ENCODE data around the gene NOTUM.
"Not testable (repeated sequence)": the region's sequence is repeated elsewhere in the genome, so short reads cannot be mapped to it uniquely, and the experiment has no call there.

NOTUM gene

DNA sequence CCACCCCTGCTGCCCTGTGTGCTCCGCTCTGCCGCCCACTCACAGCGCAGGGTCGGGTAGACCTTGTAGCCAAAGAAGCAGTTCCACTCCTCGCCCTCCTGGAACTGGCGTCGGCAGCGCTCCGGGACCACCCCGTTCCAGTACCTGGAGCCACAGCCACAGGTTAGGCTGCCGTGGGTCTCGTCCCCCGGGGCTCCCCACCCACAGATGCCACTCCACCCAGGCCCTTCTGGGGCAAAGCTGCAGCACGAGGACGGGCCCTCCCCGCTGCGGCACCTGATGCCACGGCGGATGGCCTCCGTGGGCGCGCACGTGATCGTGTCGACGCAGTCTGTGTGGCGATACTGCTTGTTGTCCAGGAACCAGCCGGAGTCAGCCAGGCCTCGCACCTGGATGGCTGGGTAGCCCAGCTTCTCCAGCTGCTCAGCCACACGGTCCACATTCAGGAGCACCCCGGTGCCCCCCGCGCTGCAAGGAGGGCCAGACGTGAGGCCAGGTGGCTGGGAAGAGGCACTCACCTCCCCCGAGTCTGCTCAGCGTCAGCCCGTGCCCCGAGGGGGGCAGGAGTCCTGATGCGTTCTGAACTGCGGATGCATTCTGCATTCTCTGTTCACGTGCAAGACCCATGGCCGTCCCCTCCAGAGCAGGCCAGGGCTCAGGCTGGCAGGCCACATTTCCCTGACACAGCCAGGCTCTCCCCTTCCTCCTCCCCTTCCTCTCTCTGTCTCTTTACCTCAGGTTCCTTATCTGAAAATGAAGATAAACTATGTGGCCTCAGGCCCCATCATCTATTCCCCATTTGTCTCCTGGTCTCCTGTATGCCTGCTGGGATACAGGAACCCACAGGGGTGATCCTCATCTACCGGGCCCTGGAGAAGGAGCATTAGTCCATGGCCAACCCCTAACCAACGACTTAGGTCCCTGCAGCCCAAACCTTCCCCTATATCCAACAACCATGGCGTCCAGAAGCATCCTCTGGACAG, 4.1 kb downstream of the NOTUM start:
- no peak for DNase-seq

DNA sequence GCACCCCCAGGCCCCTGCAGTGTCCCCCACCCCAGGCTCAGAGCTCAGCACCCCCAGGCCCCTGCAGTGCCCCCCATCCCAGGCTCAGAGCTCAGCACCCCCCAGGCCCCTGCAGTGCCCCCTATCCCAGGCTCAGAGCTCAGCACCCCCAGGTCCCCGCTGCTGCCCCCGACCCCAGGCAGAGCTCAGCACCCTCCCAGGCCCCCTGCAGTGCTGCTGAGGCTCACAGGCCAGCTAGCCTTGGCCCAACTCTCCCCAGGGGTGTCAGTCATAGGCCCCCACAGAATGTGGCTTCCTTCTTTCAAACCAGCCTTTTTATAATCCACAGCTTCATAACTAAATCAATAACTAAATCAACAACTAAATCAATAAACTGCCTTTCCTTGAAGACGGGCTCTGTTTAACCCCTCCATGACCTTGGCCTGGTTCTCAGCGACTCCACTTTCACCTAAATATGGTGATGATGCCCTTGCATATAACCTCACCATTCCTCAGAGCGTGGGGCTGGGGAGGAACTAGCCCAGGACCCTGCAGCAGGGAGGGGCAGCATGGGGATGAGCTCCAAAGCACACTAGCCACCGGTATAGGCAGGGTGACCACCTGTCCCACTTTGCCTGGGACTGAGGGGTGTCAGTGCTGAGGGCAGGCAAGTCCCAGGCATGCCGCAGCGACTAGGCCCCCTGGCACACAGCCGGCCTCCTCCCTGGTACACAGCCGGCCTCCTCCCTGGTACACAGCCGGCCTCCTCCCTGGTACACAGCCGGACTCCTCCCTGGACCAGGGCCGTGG, 5.0 kb downstream of the NOTUM start:
- DNase-seq, result no peak

DNA sequence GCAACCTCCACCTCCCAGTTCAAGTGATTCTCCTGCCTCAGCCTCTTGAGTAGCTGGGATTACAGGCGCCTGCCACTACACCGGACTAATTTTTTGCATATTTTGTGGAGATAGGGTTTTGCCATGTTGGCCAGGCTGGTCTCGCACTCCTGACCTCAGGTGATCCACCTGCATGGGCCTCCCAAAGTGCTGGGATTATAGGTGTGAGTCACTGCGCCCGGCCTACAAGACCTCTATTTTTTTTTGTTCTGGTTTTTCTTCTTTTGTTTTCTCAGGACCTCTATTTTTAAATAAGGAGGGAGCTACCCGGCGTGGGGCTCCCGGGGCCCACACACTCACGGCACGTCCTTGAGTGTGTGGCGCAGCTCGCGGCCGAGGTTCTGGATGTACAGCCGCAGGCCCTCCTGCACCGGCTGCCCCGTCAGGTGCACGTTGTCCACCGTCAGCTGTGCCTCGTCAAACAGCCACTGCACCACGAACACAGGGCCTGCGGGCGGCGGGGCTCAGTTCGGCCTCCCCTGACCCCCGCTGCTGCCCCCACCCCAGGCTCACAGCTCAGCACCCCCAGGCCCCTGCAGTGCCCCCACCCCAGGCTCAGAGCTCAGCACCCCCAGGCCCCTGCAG, 5.8 kb downstream of the NOTUM start:
- no peak for DNase-seq

DNA sequence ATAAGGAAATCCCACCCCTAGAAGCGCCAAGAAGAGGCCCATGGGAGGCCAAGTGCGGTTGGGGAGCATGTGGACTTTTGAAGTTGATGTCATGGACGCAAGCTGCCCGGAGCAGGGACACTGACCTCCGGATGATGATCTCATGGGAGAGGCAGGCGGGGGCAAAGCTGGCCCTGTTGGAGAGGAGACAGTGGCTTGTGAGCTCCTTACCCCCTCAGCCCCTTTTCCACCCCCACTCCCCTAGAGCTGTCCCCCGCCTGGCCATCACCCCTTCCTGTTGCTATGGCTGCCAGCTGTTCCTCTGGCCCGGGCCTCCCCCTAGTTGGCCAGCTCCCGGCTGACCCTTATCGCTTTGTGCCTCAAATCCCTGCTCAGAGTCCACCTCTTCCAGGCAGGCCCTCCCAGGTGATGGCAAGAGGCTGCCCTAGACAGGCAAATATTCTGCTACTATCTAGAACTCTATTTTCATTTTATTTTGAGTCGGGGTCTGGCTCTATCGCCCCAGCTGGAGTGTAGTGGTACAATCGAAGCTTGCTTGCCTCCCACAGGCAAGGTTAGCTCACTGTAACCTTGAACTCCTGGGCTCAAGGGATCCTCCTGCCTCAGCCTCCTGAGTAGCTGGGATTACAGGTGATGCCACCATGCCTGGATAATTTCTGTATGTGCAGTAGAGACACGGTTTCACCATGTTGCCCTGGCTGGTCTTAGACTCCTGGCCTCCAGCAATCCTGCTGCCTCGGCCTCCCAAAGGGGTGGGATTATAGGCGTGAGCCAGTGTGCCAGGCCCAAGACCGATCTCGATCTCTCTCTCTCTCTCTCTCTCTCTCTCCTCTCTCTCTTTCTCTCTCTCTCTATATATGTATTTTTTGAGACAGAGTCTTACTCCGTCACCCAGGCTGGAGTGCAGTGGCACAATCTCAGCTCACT, 6.6 kb downstream of the NOTUM start:
- DNase-seq, result no peak

DNA sequence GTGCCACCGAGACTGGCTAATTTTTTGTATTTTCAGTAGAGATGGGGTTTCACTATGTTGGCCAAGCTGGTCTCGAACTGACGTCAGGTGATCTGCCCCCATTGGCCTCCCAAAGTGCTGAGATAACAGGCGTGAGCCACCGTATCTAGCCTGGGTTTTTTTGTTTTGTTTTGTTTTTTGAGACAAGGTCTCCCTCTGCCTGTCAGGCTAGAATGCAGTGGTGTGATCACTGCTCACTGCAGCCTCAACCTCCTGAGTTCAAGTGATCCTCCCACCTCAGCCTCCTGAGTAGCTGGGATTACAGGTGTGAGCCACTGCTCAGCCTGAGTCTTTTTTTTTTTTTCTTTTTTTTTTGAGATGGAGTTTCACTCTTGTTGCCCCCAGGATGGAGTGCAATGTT, 7.5 kb downstream of the NOTUM start:
- DNase-seq, result not testable (repeated sequence)

DNA sequence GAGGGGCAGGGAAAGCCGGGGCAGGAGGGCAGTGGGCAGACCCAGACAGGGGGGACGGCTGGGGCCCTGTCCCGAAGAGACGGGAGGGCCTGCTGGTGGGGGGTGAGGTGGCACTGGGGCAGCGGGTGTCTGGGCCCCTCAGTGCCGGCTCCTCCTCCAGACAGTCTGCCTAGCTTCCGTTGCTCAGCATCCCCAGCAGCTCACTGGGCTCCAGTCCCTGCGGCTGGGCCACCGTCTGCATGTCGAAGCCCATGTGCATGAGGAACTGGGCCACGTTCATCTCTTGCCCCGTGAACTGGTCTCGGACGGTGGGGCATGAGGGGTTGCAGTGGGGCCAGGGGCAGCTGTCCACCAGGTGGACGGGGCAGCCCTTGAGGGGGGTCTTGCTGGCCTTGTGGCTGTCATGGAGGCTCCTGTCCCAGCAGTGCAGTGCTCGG, 8.2 kb downstream of the NOTUM start:
- DNase-seq, result no peak

DNA sequence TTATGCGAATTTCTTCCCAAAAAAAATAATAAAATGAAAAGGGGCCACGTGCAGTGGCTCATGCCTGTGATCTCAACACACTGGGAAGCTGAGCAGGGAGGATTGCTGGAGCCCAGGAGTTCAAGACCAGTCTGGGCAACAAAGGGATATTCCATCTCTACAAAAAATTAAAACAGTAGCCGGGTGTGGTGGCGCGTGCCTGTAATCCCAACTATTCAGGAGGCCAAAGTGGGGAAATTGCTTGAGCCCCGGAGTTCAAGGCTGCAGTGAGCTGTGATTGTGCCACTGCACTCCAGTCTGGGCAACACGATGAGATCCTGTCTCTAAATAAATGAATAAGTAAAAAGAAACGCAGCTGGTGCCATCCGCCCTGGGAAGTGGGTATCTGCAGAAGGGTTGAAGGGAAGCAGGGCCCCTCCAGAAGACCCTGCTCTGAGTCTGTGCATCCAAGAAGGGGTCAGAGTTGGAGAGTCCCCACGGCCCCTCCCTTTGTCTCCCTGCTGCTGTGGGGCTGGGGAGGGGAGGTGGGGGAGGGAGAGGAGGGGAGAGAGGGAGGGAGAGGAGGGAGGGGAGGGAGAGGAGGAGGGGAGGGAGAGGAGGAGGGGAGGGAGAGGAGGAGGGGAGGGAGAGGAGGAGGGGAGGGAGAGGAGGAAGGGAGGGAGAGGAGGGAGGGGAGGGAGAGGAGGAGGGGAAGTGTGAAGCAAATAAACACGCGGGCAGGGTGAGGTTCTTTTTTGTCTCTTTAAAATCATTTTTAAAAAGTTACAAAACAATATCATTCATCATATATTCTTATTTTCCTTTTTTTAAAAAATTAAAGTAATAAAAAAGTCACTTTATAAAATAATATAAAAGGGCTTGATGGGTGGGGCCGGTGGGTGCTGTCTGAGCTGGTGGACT, 9.0 kb downstream of the NOTUM start:
- no peak for DNase-seq

DNA sequence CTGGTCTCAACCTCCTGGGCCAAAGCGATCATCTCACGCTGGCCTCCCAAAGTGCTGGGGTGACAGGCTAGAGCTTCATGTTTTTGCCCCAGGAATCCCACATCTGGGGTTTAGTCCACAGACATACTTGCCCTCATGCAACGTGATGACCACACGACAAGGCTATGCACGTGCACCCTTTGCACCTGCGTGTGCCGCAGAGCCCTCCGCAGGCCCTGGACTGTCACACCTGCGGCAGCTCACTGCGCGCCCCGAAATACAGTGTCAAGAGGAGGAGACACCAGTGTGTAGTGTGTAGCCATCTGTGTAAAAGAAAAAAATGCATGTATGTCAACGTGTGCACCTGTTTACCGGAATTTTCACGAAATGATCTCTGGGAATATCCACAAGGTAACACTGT, 10.5 kb downstream of the NOTUM start:
- DNase-seq, result no peak

DNA sequence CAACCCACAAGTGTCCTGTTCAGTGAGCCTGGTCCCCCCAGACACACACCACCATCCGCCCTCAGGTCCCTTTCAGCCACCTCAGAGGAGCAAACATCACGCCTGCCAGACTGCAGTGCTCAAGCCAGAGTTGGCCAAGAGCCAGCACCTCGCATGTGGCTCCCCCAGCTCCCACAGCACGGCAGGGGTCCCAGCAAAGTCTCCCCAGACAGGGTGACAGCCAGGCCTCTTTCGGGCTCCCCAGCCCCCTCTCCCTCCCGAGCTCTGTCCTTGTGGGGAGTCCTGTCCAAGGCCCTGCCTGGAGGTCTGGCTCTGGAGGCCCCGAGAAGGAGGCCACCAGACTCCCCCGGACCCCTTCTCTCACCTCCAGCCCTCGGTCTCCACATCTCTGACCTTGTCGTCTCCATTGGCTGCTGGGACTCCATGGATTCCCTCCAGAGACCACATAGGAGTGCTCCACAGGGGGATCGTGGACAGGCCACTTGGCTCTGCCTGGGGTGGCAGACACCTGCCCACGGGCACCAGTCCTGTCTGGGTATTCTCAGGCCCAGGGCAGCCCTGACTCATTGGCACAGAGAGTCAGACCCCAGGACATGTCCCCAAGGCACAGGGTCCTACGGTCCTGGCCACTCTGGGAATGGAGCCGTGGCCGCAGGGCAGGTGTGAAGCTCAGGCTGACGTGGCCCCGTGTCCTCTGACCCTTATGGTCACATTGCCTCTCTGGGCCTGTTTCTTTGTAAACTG, 12.2 kb downstream of the NOTUM start:
- no peak for DNase-seq

DNA sequence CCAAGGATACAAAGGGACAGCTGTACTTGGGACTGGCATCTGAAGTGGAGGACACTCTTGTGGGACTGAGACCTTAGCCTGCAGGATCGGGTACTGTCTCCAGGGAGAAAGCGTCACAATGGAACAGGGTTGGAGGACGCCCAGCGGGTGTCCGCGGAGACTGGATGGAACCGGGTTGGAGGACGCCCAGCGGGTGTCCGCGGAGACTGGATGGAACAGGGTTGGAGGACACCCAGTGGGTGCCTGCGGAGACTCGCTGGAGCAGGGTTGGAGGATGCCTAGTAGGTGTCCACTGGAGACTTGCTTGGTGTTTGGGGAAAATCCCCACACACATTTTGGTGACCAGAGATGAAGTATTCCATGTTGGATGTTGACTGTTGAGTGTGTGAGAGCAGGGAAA, 13.8 kb downstream of the NOTUM start, which contains the start of gene MYADML2:
TSS of gene MYADML2 (minus strand) at position 45 of the 400 bp plus-strand sequence. CDS start 5,492 bp downstream, outside the sequence.
- no peak for DNase-seq

DNA sequence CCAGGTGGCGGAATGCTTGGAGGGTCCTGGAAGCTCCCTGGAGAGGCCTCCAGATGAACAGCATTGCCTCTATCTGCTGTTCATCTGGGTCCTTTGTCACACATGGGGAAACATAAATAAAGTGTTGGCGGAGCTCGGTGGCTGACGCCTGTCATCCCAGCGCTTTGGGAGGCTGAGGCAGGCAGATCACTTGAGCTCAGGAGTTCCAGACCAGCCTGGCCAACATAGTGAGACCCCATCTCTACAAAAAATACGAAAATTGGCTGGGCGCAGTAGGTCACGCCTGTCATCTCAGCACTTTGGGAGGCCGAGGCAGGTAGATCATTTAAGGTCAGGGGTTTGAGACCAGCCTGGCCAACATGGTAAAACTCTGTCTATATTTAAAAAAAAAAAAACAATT, 16.1 kb downstream of the NOTUM start:
- DNase-seq, result no peak

DNA sequence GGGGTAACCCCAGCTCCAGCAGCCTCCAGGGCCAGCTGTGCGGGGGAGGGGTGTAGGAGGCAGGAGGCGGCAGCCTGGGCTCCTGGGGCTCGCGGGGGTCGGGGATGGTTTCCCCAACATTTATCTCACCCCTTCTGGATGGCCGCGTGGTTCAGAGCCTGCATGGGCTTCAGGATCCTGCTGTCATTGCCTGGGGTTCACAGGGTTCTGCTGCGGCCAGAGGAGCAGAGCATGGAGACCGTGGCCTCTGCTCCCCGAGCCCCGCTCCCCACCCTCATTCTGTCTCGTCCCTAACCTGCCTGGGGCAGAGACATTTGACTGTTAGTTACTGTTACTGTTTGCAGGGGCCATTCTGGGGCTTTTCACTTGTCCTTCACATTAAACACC, 18.8 kb downstream of the NOTUM start:
- DNase-seq, result no peak

DNA sequence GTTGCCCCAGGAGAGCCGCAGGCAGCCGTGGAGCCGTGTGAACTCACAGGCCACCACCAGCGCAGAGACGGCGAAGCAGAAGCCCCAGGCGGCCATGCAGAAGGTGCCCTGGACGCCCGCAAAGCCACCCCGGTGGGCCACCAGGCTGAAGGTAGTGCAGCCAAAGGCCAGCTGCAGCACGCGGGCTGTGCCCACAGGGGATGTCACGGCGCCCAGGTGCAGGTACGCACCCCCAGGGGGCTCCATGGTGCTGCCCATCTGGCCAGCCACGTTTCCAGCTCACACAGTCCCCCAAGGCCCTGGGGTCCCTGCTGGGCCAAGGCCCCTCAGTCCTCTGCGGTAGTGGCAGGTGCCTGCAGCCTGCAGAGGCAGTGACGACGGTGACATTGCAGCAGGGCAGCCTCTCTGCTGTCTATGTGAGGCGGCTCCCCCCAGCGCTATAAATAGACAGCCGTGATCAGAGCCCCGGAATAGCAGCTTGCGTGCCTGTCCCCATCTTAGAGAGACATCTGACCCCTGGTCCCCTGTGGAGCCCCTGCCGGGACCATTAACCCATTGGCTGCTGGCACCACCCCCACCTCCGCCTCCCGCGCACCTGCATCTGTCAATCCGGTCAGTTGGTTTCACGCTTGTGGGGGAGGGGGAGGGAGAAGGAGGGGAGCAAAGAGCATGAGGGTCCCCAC, 19.4 kb downstream of the NOTUM start:
- DNase-seq, result no peak

DNA sequence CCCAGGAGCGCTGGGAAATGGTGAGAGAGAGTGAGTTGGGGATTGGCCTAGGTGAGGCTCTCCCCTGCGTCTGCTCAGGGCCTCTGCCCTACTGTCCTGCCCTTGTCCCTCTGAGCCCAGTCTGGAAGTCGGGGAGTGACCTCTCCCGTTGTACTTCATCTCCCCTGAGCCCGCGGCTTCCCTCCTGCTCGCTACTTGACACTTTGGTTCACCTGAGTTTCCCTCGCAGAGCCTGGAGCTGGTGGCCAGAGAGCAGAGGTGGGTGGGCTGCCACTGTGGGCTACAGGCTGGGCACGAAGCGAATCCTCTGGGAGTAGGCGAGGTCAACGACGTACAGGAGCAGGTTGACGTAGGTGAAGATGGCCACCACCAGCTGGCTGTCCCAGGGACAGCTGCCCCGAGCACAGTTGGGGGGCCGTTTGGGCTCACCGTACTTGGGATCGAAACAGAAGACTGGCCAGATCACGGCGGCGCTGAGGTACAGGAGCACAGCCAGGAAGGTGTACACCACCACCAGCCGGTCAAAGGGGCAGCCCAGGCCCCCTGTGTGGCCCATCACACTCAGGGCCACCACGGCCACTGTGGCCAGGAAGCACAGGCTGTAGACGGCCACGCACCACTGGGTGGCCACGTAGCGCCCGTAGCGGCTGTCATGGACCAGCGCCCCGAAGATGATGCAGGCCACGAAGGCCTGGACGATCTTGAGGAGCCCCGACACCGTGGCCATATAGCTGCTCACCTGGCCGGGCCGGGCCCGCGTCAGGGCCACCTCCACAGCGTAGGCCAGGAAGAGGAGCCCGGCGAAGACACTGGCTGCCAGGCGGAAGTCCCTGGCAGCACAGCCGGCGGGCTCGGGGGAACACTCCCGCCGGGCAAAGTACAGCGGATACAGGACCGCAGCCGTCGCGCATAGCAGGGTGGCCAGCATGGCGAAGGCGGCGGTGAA, 20.2 kb downstream of the NOTUM start:
- no peak for DNase-seq

DNA sequence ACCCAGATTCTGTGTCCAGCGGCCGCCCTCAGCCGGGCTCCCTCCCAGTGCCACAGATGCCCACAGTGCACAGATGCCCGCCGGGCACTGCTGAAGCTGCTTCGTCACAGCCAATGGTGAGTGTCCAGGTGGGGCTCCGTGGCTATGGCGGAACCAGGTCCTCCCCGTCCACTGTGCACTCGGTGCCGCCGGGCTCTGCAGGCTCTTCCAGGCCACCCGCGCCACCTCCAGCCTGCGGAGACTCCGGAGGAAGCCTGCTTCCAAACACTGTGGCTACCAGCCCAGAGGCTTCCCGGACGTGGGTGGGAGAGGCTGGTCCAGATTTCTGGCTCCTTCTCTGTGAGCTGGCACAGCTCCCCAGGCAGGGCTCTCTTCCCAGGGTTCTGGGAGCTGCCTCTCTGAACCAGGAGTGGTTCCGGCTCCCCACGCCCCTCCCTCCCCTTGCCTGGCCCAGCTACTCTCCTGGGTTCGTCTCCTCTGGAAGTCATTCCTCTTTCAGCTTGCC, 21.1 kb downstream of the NOTUM start:
- DNase-seq, result no peak

DNA sequence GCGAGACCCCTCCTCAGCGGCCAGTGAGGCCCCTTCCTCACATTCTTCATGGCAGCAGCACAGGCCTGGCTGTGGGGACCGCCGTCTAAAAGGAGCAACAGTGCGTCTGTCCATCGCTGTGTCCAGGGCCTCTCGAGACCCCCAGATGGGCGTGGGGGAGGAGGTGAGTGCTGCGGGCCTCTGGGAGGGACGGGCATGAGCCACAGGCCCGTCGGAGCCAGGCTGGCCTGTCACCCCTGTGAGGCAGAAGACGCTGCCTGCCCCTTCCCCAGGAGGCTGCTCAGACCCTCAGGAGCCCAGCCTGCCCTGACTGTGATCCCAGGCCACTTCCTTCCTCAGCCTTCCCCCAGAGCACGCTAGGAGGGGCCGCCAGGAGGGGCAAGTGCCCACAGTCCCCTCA, 21.8 kb downstream of the NOTUM start:
- DNase-seq, result no peak

DNA sequence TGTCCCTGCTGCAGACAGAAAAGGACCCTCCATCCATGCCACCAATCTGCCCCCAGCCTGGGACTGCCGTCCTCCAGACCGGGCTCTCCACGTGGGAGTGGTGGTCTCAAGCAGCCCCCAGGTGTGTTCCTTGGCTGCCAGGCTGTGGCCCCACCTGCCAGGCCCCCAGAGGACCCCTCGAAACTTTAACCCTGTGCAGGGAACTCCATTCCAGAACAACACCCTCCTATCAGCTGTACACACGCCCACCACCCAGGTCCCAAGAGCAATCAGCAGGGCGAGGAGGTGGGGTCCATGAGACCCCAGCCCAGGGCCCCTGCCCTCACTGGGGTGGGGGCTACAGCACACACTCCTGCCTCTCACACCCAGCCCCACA, 25.3 kb downstream of the NOTUM start:
- no peak for DNase-seq

All from stimulated activated naive CD4-positive, alpha-beta T cell (primary cell).